ENCODE results near the gene ZNF273.
A peak's percentile ranks its signal among the peaks of the same experiment; 100 is the strongest.

ZNF273 gene

GRCh38 chr7:64884913-64885370, 18.1 kb upstream of the ZNF273 start:
- TF ChIP-seq CTCF (conservative IDR thresholded peaks at IDR 0.05; ENCODE audit: low read depth): no peak
- no peak for DNase-seq (ENCODE audit: low spot score)
- POLR2A ChIA-PET (ENCODE audit: low non-redundant PET): no interaction called here
- CTCF ChIA-PET: no interaction called here
- no peak overlapping the region for H3K27ac ChIP-seq

GRCh38 chr7:64885520-64886240, 17.4 kb upstream of the ZNF273 start:
- CTCF ChIA-PET: interaction anchor here (0.6 kb wide), 1 partner anchor 185 kb away, joined by 3 read pairs; no protein-coding TSS in a partner anchor
- no peak for DNase-seq (ENCODE audit: low spot score)
- no peak for TF ChIP-seq CTCF (conservative IDR thresholded peaks at IDR 0.05; ENCODE audit: low read depth)
- POLR2A ChIA-PET (ENCODE audit: low non-redundant PET): no interaction called here
- no peak overlapping the region for H3K27ac ChIP-seq

GRCh38 chr7:64886956-64887545, 16.0 kb upstream of the ZNF273 start:
- ChIA-PET CTCF (interaction anchor here (0.7 kb wide), 1 partner anchor 98 kb away, joined by 5 read pairs; no protein-coding TSS in a partner anchor), POLR2A (ENCODE audit: low non-redundant PET) (no interaction called here)
- H3K27ac ChIP-seq: no peak overlapping the region
- DNase-seq (ENCODE audit: low spot score): no peak
- no peak for TF ChIP-seq CTCF (conservative IDR thresholded peaks at IDR 0.05; ENCODE audit: low read depth)

- no peak for DNase-seq (ENCODE audit: low spot score)
- ChIA-PET CTCF (interaction anchor here (0.7 kb wide), 1 partner anchor 98 kb away, joined by 5 read pairs; no protein-coding TSS in a partner anchor), POLR2A (ENCODE audit: low non-redundant PET) (no interaction called here)
- no peak for TF ChIP-seq CTCF (conservative IDR thresholded peaks at IDR 0.05; ENCODE audit: low read depth)
- H3K27ac ChIP-seq: peak overlapping the region; percentile 99
Observed at GRCh38 chr7:64887756-64888508, 15.1 kb upstream of the ZNF273 start.

- no peak for DNase-seq (ENCODE audit: low spot score)
- ChIA-PET CTCF (no interaction called here), POLR2A (ENCODE audit: low non-redundant PET) (no interaction called here)
- peak overlapping the region; percentile 99 for H3K27ac ChIP-seq
- TF ChIP-seq CTCF (conservative IDR thresholded peaks at IDR 0.05; ENCODE audit: low read depth): no peak
Observed at GRCh38 chr7:64888561-64888900, 14.5 kb upstream of the ZNF273 start.

- ChIA-PET CTCF (no interaction called here), POLR2A (ENCODE audit: low non-redundant PET) (no interaction called here)
- no peak for DNase-seq (ENCODE audit: low spot score)
- H3K27ac ChIP-seq: peak overlapping the region; percentile 99
- no peak for TF ChIP-seq CTCF (conservative IDR thresholded peaks at IDR 0.05; ENCODE audit: low read depth)
Observed at GRCh38 chr7:64888901-64889685, 14.0 kb upstream of the ZNF273 start.

Data from RWPE1 (cell line).